Mucosa of stomach (tissue), 1 donor: ENCODE measurements around the gene CCL24.
"Not testable (repeated sequence)": the region's sequence is repeated elsewhere in the genome, so short reads cannot be mapped to it uniquely, and the experiment has no call there.

Experiments used
- H3K27me3 ChIP-seq: one replicate; pipeline ENCODE4 v1.7.0; 2013; ENCODE audit warnings: mild to moderate bottlenecking, low read length; ENCODE audit not compliant: control insufficient read depth, insufficient read depth
- H3K36me3 ChIP-seq: one replicate; pipeline ENCODE4 v1.7.0; 2013; ENCODE audit warnings: low read length; ENCODE audit not compliant: control insufficient read depth, insufficient read depth
- H3K4me1 ChIP-seq: one replicate; pipeline ENCODE4 v1.7.0; 2013; ENCODE audit warnings: mild to moderate bottlenecking, low read length; ENCODE audit not compliant: control insufficient read depth, insufficient read depth
- H3K4me3 ChIP-seq: one replicate; pipeline ENCODE4 v1.7.0; 2013; ENCODE audit warnings: low read length
- H3K9ac ChIP-seq: one replicate; pipeline ENCODE4 v1.7.0; 2013; ENCODE audit warnings: mild to moderate bottlenecking, low read length, moderate library complexity
- H3K9me3 ChIP-seq: one replicate; pipeline ENCODE4 v1.7.0; 2013; ENCODE audit warnings: mild to moderate bottlenecking, low read length, moderate library complexity; ENCODE audit not compliant: control insufficient read depth
- donor health status: Pancreatic carcinoma.

Gene CCL24

GRCh38 chr7:75773958-75774357 is 39.6 kb downstream of the CCL24 start:
- not testable (repeated sequence) for H3K4me3 ChIP-seq, H3K36me3 ChIP-seq, H3K4me1 ChIP-seq, H3K27me3 ChIP-seq, H3K9me3 ChIP-seq, H3K9ac ChIP-seq

- H3K36me3 ChIP-seq, result no peaks in the 10 kb centered on the region
- H3K9ac ChIP-seq, result no peak within 1 kb of the TSS
- no peaks in the 10 kb centered on the region for H3K27me3 ChIP-seq
- peaks cover 5% of the 10 kb centered on the region for H3K4me1 ChIP-seq
- no peak within 1 kb of the TSS for H3K4me3 ChIP-seq
- H3K9me3 ChIP-seq, result no peaks in the 10 kb centered on the region
These were observed 41.2 kb downstream of the CCL24 start, which contains the start of gene CCL26 for GRCh38 chr7:75772081-75773077. Gene CCL26 (minus strand): TSS chr7:75772211. CDS start chr7:75772176, 35 bp downstream.

- no peak overlapping the region for H3K9ac ChIP-seq
- no peaks in the 10 kb centered on the region for H3K27me3 ChIP-seq
- H3K4me1 ChIP-seq, result peaks cover 5% of the 10 kb centered on the region
- no peaks in the 10 kb centered on the region for H3K9me3 ChIP-seq
- H3K36me3 ChIP-seq, result no peaks in the 10 kb centered on the region
- H3K4me3 ChIP-seq, result no peak overlapping the region
These were observed 42.4 kb downstream of the CCL24 start for GRCh38 chr7:75771224-75771623.

- Histone ChIP-seq H3K4me3 (no peak overlapping the region), H3K36me3 (no peaks in the 10 kb centered on the region), H3K9me3 (no peaks in the 10 kb centered on the region), H3K4me1 (no peaks in the 10 kb centered on the region), H3K27me3 (no peaks in the 10 kb centered on the region), H3K9ac (no peak overlapping the region)
These were observed 51.2 kb downstream of the CCL24 start for GRCh38 chr7:75762350-75762917.

- H3K9ac ChIP-seq, H3K4me3 ChIP-seq, H3K9me3 ChIP-seq, H3K27me3 ChIP-seq, H3K36me3 ChIP-seq, H3K4me1 ChIP-seq: not testable (repeated sequence)
These were observed 51.8 kb downstream of the CCL24 start for GRCh38 chr7:75761801-75762200.
